ENCODE measurements around the gene CNKSR3.
"Not testable (repeated sequence)": the region's sequence is repeated elsewhere in the genome, so short reads cannot be mapped to it uniquely, and the experiment has no call there.

Gene CNKSR3

DNA sequence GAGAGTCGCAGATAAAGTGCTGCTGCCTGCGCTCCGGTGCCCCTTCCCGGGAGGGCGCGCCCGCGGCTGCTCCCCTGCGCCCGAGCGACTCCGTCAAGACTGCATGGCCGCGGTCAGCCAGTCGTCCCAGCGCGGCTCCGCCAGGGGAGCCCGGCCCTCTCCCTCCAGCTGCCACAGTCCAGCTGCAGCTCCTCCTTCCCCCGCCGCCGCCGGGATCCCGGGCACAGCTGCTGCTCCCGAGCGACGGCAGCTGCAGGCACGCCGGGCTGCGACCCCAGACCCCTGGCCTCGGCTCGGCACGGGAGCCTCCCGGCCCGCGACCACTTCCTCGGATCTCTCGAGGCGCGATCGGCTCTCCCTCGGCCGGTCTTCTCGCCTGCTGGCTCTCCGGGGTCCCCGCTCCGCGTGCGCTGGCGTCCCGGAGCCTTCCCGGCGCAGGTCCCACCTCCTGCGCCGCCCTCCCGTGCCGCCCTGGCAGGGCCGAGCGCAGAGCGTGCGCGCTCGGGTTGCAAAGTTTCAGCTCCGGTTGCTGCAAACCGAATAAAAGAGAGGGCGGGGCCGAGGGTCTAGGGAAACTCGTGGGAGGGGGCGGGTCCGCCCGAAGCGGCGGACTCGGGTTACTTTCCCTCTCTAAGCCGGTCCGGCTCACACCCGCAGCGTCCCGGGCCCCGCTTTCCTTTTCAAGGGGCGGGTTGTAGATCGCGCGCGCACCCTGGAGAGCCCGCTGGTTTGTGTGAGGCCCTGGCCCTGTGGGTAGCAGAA is at the start of gene CNKSR3:
CNKSR3 (minus strand) TSS at position 542 of the 762 bp plus-strand sequence. CDS start 571 bp downstream, outside the sequence.
- DNase-seq (ENCODE audit: low read depth, low spot score) = peak; percentile 96

DNA sequence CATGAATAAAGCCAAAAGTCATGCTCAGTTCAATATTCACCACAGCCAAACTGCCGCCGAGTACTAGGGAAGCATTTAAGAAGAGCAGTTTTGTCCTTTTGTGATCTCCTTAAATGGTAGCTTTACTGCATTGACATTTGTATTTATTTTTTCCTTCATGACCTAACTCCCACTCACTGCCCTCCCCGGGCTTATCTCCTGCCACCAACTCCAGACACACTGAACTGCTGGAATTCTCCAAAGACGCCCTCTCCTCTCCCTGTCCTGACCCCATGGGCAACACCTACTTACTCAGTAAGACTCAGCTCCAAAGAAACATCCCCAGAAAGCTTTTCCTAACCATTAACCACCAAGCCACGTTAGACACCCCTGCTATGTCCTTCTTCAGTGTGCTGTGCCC is 48.5 kb upstream of the CNKSR3 start:
- DNase-seq (ENCODE audit: low read depth, low spot score) = no peak

DNA sequence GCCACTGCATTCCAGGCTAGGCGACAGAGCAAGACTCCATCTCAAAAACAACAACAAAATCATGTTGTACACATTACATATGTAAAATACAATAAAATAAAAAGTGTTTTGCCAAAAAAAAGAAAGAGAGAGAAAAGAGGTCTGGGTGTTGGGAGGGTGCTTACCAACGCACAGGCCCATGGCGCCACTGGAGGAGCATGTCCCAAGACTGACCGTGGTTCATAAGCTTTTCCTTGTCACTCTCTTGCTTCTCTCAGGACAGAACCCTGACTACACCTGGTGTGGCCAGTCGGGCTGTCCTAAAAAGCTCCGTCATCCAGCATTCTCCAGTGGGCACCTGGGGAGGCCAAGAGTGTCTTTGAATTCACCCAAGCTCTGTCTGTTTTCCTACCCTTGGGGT is 48.0 kb upstream of the CNKSR3 start:
- no peak for DNase-seq (ENCODE audit: low read depth, low spot score)

DNA sequence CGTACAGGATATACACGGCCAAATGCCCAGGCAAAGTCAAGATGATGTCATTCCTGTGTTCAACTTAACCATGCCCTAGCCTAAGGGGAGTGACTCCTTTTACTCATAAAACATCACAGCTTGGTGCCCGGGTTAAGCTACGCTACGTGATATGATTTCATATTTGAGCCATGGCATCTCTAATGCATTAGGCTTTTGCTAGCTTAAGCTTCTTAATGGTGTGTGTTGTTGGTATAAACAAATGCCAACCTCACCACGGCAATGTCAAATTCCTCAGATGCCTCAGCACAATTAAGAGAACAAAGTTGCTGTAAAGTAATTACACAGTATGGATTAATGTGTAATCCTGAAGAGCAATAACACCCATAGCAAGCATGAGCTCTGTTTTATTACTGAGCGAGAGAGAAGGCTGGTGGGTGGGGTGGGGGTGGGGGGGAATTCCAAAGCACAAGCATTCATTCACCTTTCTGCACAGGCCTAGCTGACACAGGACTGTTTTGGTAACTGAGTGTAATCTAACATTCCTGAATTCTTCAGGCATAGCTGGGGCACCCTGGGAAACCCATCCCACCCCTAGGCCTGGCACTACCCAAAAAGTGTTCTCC is 44.7 kb upstream of the CNKSR3 start:
- DNase-seq (ENCODE audit: low read depth, low spot score) = no peak

DNA sequence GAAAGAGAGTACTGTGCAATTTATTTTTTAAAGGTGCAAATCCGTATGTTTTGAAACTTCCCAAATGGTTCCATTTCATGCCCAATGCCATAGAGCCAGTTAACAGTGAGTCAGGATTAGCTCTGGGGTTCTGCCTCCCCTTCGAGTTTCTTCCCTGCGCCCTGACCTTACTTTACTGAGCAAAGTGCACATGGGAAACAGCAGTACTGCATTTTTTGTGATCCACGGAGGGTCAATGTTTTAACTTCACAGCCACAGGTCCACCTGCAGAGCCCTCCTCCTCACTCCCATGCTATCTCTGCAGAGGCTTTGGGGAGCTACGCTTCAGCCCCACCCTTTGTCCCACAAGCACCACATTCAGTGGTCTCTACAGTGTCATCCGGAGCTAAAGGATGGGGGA is 44.0 kb upstream of the CNKSR3 start:
- DNase-seq (ENCODE audit: low read depth, low spot score) = no peak

DNA sequence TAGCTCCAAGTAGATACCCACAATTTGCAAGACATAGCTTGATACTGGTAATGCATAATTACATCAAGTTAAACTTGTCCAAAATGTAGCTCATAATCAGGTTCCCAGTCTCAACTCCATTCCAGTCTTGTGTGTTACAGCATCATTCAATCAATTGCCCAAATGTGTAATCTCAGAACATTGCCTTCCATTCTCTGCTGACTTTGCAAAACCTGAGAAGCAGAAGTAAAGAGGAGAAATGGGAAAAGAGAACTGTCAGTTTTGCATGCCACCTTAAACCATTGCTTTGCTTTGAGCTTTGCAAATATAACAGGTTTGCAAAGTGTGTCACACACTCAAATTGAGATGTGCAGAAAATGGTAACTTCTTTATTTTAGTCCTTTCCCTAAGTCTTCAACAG is 40.3 kb upstream of the CNKSR3 start:
- no peak for DNase-seq (ENCODE audit: low read depth, low spot score)

DNA sequence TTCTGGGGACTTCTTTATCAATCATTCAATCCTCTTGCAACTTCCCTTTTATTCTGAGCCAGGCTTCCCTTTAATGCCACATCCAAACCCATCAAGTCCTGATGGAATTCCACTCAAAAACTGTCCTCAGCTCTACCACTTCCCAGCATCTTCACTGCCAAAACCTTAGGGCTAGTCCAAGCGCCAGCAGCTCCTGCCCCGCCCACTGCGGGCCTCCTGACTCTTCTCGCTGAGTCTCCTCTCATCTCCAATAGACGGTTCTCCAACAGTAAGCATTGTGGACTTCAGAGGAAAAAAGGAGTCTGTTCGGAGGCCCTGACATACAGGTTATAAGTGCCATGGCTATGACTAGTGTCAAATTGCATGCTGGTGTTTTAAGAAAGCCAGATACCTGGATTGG is 38.7 kb upstream of the CNKSR3 start:
- no peak for DNase-seq (ENCODE audit: low read depth, low spot score)

DNA sequence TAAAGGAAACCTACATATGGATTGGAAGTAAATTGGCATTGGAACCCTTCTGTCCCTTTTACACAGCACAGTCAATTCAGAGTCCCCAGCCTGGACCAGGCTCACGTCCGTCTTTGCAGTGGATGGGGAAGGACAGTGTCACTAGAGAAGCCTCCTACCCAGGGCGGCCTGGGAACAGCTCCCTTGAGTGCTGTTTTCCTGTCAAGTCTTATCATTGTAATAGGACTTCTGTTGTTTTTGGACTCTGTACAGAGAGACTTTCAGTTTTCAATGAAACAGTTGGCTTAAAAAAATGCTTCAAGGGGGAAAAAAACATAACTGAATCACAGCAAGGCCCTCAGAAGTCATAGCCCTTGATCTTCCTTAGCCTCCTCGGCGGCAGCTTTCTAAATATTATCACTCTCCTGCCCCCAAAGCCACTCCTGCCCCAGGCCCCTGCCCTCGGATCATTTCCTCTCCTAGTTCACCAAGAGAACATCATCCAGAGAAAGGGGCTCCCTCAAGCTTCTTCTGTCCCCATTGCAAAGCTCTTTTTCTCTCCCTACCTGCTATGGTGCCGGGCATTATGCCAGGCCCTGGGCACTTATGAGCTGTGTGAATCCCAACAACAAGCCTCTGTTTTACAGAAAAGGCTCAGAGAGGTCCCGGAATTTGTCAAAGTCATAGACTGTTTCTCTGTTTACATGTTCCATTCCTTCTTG is 37.8 kb upstream of the CNKSR3 start:
- peak; percentile 45 for DNase-seq (ENCODE audit: low read depth, low spot score)

DNA sequence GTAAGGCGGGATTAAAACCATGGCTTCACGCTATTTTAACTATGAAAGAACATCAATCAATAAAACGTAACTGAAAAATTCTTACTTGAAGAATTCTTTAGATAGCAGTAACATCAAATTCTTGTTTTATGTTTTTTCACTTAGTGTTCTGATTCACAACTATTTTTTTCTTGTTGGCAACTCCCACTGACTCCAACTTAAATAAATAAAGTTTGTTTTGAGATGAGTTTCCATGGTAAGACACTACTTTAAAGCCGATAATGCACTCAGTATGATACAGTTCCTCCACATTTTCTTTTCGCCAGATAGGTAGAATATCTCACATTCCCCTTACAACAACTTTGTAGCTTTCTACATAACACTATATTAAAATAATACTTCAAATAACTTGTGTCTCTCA is 33.1 kb upstream of the CNKSR3 start:
- DNase-seq (ENCODE audit: low read depth, low spot score) = peak; percentile 21

DNA sequence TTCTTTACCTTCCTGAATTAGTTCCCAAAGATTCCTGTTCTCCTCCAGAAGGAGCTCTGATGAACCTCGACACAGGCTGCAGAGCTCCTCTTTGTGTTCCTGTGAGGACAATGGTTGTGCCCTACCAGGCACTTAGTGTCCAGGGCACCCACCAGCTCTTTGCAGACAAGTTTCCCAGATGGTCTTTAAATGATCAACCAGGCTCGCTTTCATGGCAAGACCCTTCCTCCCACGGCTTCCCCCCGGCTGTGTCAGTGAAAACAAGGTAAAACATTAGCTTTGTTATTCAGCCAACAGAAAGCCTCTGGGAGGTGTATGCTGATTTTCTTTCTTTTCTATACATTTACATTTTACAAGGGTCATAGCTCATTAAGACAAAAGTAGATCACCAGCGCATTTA is 32.3 kb upstream of the CNKSR3 start:
- DNase-seq (ENCODE audit: low read depth, low spot score) = no peak

DNA sequence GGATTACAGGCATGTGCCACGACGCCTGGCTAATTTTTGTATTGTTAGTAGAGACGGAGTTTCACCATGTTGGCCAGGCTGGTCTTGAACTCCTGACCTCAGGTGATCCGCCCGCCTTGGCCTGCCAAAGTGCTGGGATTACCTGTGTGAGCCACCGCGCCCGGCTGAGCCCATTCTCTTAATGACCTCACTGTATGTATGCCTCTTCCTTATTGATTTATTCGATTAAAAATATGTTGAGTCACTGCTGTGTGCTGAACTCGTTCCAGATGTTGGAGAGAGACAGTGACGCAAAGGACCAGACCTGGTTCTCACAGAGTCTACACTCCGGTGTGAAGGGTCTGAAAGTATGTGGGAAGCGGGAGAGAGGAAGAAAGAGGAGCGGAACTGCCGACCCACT is 31.4 kb upstream of the CNKSR3 start:
- DNase-seq (ENCODE audit: low read depth, low spot score) = not testable (repeated sequence)

DNA sequence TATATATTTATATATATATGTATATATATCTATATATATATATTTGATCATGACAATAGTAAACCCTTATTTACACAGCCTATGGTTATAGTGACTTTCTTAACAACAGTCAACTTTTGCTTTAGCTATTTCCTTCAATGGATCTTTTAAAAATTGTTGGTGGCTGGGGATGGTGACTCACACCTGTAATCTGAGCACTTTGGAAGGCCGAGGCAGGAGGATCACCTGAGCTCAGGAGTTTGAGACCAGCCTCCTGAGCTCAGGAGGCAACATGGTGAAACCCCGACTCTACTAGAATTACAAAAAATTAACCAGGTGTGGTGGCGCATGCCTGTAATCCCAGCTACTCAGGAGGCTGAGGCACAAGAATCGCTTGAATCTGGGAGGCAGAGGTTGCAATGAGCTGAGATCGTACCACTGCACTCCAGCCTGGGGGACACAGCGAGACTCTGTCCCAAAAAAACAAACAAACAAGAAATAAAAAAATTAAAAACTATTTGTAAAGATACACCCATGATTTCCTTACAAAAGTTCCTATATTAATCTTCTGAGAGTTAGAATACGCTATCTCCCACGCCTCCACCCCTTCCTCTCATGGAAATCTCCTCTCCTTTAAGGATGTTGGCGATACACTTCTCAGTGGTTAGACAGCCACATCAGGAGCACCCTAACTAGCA is 29.2 kb upstream of the CNKSR3 start:
- DNase-seq (ENCODE audit: low read depth, low spot score) = no peak

DNA sequence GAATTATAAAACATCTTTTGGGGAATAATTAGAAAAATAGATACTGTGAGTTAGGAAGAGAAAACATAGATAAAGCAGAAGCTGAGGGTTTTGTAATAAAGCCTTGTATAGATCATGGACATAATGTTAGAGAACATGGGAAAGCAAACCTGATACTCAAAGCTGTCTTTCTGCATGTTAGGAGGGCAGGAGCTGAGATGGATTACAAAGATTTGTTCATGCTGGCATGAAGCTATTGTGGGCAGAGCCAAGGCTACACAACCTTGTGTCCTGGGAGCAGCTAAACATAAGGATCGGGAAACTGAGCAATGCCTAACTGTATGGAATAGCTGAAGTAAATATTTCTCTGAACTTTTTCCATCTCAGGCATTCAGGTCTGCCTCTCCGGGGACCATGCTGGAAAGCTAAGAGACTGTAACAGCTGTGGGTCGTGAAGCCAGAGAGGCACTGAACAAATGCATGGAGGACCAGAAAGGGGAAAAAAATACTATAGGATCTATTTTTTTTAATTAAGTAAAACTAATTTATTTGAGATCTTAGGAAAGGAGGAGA is 28.2 kb upstream of the CNKSR3 start:
- no peak for DNase-seq (ENCODE audit: low read depth, low spot score)

DNA sequence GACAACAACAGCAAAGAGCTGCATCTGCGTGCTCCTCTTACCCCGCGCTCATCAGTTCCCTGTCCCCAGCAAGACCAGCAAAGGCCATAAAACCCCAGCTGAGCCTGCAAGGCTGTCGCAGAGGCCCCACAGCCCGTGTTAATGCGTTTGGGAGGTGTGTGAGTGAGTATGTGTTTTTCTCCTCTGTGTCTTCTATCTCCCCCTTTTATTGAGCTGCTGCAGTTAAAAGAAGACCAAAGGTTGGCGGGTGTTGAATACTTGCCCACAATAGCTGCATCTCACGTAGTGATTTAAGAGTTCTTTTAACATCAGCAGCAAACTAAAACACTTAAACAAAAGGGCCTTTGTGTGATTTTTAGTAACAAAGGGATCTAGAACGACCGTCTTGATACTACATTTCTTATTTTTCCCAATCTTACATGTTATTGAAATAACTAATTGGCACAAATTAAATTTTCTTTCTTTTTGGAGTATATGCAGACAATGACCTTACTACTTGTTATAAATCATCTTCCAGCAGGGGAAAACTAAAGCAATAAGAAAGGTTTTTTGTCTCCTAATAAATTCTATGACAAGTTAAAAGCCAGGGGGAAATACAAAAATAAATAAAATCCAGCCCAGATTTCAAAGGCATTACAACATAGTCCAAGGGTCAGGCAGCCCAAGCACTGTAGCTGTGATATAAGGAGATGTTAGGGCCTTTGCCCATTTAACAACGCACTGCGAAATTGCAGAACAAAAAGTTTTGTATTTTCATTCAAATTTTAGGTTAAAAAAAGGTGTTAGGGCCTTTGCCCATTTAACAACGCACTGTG is 27.2 kb upstream of the CNKSR3 start:
- DNase-seq (ENCODE audit: low read depth, low spot score) = no peak

DNA sequence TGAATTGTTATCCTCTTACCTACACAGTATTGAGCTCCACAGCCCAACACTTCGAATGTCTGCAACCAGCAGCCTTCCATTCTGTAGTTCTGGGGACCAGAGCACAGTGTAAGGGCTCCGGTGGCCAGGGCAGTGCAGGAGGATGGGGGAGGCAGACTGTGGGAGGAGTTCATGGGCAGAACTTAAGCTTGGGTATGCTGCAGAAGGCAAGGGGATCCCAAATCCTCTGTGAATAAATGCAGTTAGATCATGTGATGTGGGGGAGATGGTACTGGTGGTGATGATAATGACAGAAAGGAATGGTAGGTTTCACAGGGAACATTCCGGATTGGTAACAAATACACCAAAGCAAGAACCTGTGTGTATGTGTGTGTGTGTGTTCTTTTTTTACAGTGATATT is 26.5 kb upstream of the CNKSR3 start:
- no peak for DNase-seq (ENCODE audit: low read depth, low spot score)

DNA sequence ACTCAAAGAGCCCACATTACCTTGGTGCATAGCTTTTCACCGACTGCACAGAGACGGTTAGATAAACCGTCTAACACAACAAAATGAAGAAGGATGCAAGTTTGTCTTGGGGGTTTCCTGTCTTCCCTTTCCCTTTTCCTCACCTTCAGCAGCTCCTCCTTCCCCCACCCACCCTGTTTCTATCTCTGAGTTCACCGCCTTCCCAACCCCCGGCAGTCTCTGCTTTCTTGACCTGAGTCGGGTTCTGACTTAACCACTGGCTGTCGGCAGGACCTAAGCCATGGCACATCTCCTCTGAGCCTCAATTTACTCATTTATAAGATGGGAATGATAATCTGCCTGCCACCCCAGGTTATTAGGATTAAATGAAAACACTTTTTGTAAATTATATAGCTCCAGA is 25.8 kb upstream of the CNKSR3 start:
- DNase-seq (ENCODE audit: low read depth, low spot score) = no peak

DNA sequence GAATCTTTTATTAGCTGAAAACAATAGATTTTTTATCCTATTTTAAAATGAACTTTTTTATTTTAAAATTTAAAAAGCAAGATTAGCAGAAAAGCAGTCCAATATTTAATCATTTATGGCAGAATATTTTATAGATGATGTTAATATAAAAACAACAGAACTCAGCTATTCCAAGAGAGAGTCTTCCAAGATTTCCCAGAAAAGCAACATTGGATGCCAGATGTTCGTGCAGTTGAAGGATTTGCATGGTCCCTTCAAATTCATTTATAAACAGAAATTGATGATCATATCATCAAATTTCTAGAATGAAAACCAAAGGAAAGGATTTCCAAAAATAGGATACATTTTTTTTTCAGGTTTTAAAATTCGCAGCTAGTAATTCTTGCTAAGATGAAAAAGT is 25.4 kb upstream of the CNKSR3 start:
- no peak for DNase-seq (ENCODE audit: low read depth, low spot score)

DNA sequence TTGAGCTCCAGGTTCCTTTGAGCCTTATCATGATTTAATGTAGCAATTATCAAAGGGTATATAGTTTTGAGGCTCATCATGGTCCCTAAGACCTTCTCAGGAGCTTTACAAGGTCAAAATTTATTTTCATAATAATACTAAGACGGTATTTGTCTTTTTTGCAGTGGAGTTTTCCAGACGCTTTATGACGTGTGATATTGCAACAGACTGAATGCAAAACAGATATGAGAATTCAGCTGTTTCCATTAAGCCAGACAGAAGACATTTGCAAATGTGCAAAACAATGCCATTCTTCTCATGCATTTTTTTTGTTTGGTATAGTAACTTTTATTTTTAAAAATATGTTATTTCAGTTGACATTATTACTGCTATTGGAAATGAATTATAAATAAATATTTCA is 24.7 kb upstream of the CNKSR3 start:
- no peak for DNase-seq (ENCODE audit: low read depth, low spot score)

DNA sequence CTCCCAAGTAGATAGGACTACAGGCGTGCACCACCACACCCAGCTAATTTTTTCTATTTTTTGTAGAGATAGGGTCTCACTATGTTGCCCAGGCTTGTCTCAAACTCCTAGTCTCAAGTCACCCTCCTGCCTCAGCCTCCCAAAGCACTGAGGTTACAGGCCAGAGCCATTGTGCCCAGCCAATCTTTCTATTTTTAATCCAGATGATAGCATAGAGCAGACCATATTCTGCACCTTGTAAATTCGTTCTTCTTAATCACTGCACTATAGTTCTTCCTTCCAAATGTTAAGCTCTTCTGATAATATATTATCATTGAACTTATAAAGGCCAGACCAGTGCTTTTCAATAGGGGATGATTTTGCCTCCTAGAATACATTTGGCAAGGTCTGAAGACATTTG is 24.0 kb upstream of the CNKSR3 start:
- DNase-seq (ENCODE audit: low read depth, low spot score) = no peak

DNA sequence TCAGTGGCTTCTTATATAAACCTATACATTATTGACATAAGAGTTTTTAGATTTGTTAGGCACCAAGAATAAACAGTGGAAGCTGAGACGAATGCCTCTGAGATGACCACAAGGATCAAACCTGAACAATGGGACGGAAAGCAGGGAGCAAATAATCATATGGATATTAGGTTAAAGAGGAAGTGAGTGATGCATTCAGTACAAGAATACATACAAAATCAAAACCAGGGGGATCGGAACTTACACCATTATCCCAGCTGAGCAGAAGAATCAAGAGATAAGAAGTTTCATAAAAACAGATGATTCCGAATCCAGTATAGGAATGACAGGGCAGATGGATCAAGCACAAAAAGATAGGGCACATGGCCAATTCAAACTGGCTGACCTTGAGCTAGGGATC is 21.9 kb upstream of the CNKSR3 start:
- no peak for DNase-seq (ENCODE audit: low read depth, low spot score)

DNA sequence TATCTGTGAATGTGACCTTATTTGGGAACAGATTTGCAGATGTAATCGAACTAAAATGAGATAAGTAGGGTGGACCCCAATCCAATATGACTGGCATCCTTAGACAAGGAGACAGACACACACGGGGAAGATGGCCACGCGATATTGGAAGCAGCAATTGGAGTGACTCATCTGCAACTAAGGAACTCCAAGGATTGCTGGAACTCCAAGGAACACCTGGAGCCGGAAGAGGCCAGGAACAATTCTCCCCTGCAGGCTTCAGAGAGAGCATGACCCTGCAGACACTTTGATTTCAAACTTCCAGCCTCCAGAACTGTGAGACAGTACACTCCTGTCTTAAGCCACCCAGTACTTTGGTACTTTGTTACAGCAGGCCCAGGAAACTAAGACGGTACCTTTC is 19.5 kb upstream of the CNKSR3 start:
- DNase-seq (ENCODE audit: low read depth, low spot score) = no peak
